ENCODE results near the gene SGMS1. TPM values are rescaled to one million over a fixed set of nuclear protein-coding genes. Genes with fewer than 3 reads are reported as not detected.

Gene SGMS1
- total and polyA plus RNA-seq, 4 donors: 15.8 to 142 (median 41.3) TPM

DNA sequence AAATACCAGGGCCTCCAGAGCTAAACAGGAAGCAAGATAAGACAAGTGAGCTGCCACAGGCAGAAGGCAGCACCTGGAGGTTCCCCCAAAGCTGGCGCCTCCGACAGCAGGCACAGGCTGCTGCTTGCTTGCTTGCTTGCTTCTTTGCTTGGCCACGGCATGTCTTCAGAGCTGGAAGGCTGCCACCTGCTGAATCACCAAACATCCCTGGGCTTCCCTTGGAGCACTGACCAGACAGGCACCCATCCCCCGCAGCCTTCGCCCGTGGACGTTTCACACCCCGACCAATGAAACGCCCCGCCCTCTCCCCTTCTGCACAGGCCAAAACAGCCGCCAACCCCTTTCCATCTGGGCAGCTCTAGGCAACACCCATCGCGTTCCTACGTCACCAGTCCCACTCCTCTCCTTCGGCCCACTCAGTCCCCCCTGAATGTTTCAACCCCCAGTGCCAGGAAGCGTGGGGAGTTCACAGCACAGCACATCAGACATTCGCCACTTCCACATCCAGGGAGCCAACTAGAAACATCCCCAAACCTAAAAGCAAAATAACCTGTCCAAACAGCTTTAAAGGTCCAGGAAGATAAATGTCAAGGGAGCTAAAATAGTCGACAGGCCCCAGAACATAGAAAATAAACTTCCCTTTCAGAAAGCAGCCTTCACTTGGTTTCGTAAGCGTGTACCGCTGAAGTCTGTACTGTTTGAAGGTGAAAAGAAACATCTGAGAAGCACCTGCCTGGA lies 1.6 kb downstream of the SGMS1 start:
- Histone ChIP-seq H3K4me1 (ENCODE audit: control insufficient read depth in 5 of 5, insufficient read depth in 5 of 5, low read length in 5 of 5) (peaks cover 0 to 35% (median 3%) of the 10 kb centered on the region in 5 donors), H3K27me3 (ENCODE audit: control insufficient read depth in 3 of 3, insufficient read depth in 3 of 3, low read length in 2 of 3) (no peaks in the 10 kb centered on the region), H3K36me3 (ENCODE audit: control insufficient read depth in 4 of 4, insufficient read depth in 4 of 4, low read length in 4 of 4) (no peaks in the 10 kb centered on the region), H3K9ac (ENCODE audit: insufficient read depth in 1 of 2, low read length in 2 of 2) (peak overlapping the region; percentile 70 to 78), H3K9me3 (ENCODE audit: control insufficient read depth in 4 of 4, insufficient read depth in 3 of 4, low read length in 3 of 4) (no peaks in the 10 kb centered on the region), H3K4me3 (peak overlapping the region; percentile 90), H3K27ac (ENCODE audit: low read depth in 1 of 2, low read length in 1 of 2) (peak overlapping the region; percentile 97 to 100)
- DNase-seq (peak; percentile 92 to 95 (median 92)), ATAC-seq (ENCODE audit: insufficient read depth, low FRiP score) (peak; percentile 16)
- TF ChIP-seq, protein P1, sequence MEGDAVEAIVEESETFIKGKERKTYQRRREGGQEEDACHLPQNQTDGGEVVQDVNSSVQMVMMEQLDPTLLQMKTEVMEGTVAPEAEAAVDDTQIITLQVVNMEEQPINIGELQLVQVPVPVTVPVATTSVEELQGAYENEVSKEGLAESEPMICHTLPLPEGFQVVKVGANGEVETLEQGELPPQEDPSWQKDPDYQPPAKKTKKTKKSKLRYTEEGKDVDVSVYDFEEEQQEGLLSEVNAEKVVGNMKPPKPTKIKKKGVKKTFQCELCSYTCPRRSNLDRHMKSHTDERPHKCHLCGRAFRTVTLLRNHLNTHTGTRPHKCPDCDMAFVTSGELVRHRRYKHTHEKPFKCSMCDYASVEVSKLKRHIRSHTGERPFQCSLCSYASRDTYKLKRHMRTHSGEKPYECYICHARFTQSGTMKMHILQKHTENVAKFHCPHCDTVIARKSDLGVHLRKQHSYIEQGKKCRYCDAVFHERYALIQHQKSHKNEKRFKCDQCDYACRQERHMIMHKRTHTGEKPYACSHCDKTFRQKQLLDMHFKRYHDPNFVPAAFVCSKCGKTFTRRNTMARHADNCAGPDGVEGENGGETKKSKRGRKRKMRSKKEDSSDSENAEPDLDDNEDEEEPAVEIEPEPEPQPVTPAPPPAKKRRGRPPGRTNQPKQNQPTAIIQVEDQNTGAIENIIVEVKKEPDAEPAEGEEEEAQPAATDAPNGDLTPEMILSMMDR (IDR thresholded peaks at IDR 0.05; ENCODE audit: control extremely low read depth, extremely low read depth): no peak
- 0 to 1% methylated on average over 21 of the region's 21 CpGs for WGBS, 2 donors

DNA sequence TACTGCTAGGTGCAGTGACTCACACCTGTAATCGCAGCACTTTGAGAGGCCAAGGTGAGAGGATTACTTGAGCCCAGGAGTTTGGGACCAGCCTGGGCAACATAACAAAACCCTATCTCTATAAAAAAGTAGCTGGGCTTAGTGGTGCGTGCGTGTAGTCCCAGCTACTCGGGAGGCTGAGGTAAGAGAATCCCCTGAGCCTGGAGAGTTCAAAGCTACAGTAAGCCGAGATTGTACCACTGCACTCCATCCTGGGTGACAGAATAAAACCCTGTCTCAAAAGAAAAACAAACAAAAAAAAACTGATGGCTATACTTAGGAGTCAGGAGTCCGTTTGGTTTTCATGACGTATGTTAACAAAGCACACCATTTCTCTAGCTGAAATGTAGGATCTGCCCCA lies 2.9 kb downstream of the SGMS1 start:
- H3K4me3 ChIP-seq: no peak overlapping the region
- DNase-seq (no peak), ATAC-seq (ENCODE audit: insufficient read depth, low FRiP score) (no peak)
- WGBS, 2 donors: 90 to 91% methylated on average over 7 of the region's 7 CpGs
- TF ChIP-seq, protein P1 (IDR thresholded peaks at IDR 0.05; ENCODE audit: control extremely low read depth, extremely low read depth): no peak
- H3K27ac ChIP-seq (ENCODE audit: low read depth in 1 of 2, low read length in 1 of 2): no peak overlapping the region
- H3K9me3 ChIP-seq (ENCODE audit: control insufficient read depth in 4 of 4, insufficient read depth in 3 of 4, low read length in 3 of 4): no peaks in the 10 kb centered on the region
- no peak overlapping the region for H3K9ac ChIP-seq (ENCODE audit: insufficient read depth in 1 of 2, low read length in 2 of 2)
- H3K27me3 ChIP-seq (ENCODE audit: control insufficient read depth in 3 of 3, insufficient read depth in 3 of 3, low read length in 2 of 3): no peaks in the 10 kb centered on the region
- H3K4me1 ChIP-seq (ENCODE audit: control insufficient read depth in 5 of 5, insufficient read depth in 5 of 5, low read length in 5 of 5): peaks cover 0 to 31% (median 3%) of the 10 kb centered on the region in 5 donors
- H3K36me3 ChIP-seq (ENCODE audit: control insufficient read depth in 4 of 4, insufficient read depth in 4 of 4, low read length in 4 of 4): no peaks in the 10 kb centered on the region

DNA sequence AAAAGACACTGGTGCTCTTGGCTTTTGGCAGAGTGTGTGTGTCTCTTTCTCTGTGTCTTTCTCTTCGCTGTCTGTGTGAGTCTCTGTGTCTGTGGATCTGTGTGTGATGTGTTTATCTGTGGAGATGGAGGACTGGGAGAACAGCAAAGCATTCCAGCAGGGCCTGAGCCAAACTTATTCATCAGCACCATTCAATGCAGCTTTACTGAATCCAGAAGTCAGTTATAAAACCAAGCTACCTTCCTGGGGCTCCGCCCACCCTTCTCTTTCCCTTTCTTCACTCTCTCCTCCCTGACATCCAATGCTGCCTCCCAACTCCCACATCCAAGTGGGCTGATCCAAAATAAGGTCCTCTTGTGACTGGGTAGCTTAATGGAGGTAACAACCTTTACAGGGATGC lies 3.9 kb downstream of the SGMS1 start:
- TF ChIP-seq, protein P1 (IDR thresholded peaks at IDR 0.05; ENCODE audit: control extremely low read depth, extremely low read depth): no peak
- Histone ChIP-seq H3K4me1 (ENCODE audit: control insufficient read depth in 5 of 5, insufficient read depth in 5 of 5, low read length in 5 of 5) (peaks cover 0 to 26% (median 4%) of the 10 kb centered on the region in 5 donors), H3K9ac (ENCODE audit: insufficient read depth in 1 of 2, low read length in 2 of 2) (no peak overlapping the region), H3K36me3 (ENCODE audit: control insufficient read depth in 4 of 4, insufficient read depth in 4 of 4, low read length in 4 of 4) (no peaks in the 10 kb centered on the region), H3K4me3 (no peak overlapping the region), H3K27me3 (ENCODE audit: control insufficient read depth in 3 of 3, insufficient read depth in 3 of 3, low read length in 2 of 3) (no peaks in the 10 kb centered on the region), H3K9me3 (ENCODE audit: control insufficient read depth in 4 of 4, insufficient read depth in 3 of 4, low read length in 3 of 4) (no peaks in the 10 kb centered on the region), H3K27ac (ENCODE audit: low read depth in 1 of 2, low read length in 1 of 2) (no peak overlapping the region)
- DNase-seq (no peak), ATAC-seq (ENCODE audit: insufficient read depth, low FRiP score) (no peak)
- WGBS, 2 donors: 94 to 97% methylated on average over 2 of the region's 2 CpGs

Data from lung (tissue), 12 donors.